NCI-H1417 treated with DMSO at 0.1 percent for 48 hours (cell line): ENCODE measurements around the gene IL12RB2.
A peak's percentile ranks its signal among the peaks of the same experiment; 100 is the strongest.
"Not testable (repeated sequence)": the region's sequence is repeated elsewhere in the genome, so short reads cannot be mapped to it uniquely, and the experiment has no call there.

Source experiments
- DNase-seq: peaks from one replicate; lab custom pipeline; 2025; lab: John Stamatoyannopoulos, UW

Gene IL12RB2

DNA sequence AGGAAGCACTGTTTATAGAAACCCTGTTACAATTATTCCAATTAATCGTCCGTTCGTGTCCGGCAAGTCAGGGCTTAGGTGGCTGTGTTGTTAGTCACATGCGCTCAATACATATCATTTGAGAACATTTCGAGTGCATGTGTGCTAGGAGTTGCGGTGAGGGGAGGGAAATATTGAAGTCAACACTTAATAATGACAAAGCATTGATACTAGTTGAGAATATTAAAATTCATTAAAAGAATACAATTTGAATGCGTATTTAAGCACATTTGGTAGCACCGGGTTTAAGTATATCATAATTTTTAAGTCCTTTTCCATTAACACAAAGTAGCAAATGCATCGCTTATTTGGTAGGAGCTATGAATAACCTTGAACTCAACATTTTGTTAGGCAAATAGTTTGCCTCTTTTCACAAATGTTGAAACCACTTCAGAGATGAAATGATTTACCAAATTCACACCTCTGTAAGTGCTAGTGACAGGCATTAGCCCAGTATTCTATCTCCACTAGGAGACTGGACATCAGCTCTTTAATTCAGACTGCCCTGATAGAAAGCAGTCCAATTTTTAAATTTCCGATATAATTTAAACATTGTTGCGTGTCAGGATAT, 123.6 kb downstream of the IL12RB2 start:
- DNase-seq: peak; percentile 79

DNA sequence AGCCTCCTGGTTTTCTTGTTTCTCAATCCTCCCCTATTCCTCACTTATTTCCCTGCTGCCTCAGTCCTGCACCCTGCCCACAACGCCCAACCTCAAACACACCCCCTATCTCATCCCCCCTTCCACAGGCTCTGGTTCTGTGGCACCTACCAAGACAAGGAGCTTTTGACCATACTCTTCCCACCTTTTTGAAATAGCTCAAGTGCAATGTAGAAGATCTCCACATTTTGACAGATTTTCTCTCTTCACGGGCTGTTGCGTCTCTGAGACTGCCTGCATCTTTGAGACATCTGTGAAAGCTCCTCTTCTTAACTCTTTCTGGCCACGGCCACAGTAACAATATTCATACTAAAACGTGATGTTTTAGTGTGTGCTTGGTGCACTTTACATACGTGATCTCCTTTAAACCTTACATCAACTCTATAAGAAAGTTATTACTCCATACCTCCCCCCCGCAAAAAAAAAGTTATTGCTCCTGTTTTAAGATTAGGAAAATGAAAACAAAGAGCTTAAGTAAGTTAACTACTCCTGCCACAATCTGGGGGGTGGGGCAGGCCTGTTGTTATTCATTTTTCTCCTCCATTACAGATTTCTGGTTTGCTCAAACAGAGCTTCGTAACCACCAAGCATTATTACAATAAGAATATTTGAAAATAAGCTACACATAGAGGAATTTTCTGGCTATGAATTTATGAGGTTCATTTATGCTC, 124.4 kb downstream of the IL12RB2 start:
- DNase-seq: no peak

DNA sequence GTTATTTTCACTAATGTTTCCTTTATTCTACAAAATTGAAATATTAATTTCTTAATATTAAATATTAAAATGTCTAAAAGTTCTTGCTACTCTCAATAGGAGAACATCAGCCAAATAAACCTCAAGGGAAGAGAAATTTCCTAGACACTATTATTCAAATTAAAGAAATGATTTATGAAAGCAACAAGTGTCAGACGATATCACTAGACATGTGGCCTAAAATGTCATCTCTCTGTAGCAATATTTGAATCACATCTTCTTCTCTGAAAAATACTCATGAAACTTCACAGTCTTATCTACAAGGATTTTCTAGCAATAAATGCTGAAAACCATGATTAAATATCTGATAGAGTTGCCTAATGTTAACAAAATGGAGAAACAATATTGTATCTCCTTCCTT, 125.1 kb downstream of the IL12RB2 start:
- no peak for DNase-seq

DNA sequence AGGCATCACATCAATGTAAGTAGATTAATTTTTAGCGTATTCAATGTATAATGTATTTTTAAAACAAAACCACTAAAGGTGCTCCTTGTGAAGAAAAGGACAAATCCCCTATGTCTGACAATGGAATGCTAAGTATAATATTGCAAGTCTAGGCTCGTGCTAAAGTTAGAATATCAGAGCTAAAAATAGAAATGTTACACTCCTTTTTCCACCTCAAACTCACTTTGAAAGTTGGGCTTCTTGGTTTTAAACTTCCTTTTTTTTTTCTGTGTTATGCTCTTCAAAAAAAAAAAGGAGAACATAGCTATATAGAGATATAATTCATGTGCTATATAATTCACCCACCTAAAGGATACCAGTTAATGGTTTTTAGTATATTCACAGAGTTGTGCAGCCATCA, 126.2 kb downstream of the IL12RB2 start:
- DNase-seq: no peak

DNA sequence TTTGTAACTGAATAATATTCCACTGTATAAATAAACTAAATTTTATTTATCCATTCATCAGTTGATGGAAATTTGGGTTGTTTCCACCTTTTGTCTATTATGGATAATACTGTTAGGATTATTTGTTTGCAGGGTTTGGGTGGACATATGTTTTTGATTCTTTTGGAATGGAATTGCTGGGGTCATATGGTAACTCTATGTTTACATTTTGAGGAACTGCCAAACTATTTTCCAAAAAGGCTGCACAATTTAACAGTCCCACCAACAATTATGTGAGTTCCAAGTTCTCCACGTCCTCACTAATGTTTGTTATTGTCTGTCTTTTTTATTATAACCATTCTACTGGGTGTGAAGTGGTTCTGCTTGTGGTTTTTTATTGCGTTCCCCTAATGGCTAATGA, 126.8 kb downstream of the IL12RB2 start:
- no peak for DNase-seq

DNA sequence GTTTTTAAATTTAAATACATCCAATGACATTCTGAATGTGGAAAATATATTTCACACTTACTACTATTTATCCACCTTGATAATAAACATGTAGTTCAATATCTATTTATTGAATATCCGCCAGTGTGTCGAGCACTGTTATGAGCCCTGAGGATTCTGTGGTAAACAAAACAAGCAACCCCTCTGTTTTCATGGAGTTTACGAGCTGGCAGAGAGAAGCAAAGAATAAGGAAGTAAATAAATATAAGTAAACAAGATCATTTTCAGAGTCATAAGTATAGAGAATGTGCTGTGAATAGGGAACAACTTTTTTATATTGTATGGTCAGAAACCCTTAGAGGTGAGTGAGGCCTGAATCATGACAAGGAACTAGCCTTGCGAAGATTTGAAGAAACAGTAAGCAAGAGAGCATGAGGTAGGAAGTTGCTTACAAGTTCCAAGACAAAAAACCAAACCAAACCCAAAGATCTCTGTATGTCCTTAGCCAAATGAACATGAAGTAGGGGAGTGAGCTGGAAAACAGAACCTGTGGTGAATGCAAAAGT, 128.9 kb downstream of the IL12RB2 start:
- DNase-seq: no peak

DNA sequence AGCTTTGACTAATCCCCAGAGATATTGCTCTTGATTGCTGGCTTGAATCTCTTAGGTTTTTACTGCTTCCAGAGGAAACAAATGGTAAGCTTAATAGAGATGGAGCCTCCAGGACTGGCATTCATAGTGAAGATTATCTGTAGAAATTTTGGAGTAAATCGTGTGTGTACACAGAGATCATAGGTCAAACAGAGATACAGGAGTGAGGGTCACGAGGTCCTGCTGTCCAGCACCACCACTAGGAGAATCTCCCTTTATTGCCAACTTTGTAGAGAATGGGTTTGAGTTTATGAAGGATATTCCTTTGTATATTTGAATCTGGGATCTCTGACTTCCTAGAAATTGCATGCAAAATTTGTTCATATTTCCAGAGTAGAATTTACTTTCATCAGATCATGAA, 130.3 kb downstream of the IL12RB2 start:
- DNase-seq: no peak

DNA sequence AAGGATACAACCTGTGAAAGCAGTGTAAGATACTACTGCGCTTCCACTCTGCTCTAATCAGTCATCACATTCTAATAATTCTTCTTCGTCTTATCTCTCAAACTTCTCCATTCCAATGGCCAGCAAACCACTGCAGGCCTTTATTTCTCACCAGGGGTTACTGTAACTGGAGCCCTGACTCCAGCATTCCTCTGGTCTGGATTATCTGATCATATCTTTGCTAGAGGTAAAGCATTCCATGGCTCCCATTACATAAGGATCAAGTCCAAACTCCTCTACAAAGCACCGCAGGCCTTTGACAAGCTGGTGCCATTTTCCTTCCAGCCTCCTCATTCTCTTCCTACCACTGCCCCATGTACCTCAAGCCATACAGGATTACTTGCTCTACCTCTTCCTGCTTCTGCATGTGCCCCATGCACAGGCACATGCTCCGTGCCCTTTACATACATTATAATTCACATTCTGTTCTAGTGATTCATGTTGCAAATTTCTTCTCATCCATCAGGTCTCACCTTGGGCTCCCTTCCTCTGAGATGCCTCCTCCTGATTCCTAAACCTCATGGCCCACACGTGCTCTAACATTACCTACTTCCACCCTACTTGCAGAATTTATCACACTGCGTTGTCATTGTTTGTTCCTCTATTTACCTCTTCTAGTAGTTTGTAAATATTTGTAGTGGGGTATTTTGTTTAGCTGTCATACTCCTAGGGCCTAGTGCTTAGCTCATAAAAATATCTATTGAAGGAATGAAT, 131.8 kb downstream of the IL12RB2 start:
- DNase-seq: no peak

DNA sequence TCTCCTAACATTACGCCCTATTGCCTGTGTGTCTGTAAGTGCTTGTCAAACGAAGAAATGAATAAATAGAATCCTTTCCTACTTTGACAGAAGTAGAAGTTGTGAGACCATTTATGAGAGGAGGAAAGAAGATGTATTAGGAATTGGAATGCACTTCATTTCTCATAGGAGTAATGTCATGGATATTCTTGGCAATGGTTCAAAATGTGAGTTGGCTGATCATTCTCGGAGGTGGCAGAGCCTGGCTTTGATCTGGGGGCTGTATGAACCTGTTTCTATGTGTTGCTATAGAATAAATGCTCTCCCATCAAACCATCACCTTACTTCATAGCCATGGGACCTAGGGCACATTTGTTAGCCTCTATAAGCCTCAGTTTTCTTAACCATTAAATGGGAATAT, 132.7 kb downstream of the IL12RB2 start:
- DNase-seq: no peak

DNA sequence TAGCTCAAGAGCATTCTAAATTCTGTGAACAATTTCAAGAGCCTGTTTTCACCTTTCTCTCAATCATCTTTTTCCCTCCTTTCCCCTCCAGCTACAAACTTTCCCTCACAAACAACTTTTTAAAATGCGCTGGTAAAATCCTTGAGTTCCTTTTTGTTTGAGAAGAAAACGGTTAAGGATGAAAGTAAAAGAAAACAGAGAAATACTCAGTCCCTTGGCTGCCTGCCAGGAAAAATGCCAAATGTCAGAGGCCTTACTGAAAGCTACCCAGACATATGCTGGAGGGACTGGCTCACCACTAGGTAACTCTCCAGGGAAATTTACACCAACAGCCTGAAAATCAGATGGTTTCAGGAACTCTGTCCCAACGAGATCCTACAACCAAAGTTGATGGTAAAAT, 133.5 kb downstream of the IL12RB2 start:
- DNase-seq: no peak

DNA sequence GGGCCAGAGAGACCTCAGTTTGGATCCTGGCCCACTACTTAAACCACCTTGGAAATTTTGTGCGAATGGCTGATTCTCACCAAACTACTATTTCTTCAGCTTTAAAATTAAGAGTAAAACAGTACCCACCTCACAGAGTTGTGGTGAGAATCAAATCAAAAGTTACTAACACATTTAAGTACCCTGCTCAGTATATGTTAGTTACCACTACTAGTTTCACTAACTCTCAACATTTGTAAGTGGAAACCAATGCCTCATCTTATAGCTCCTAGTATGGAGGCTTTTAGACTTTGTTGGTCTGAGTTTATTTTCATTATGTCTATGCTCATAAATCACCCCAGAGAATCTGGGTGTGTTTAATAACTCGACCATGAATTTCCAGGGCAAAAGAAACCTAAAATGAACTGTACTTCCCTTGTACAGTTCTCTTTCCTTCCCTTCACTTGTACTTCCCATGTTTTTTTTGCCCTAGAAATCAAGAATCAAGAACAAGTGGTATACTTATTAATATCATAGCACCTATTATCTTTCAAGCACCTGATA, 134.1 kb downstream of the IL12RB2 start:
- DNase-seq: no peak

DNA sequence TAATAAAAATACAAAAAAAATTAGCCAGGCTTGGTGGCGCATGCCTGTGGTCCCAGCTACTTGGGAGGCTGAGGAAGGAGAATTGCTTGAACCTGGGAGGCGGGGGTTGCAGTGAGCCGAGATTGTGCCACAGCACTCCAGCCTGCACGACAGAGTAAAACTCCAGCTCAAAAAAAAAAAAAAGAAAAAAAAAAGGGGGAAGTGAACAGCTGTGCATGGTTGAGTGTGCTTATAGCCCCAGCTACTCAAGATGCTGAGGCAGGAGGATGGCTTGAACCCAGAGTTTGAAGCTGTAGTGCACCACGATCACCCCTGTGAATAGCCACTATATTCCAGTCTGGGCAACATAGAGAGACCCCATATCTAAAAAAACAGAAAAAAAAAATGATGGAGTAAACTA, 138.3 kb downstream of the IL12RB2 start:
- DNase-seq: not testable (repeated sequence)
